ENCODE measurements around the gene MEIOB.
"Not testable (repeated sequence)": the region's sequence is repeated elsewhere in the genome, so short reads cannot be mapped to it uniquely, and the experiment has no call there.

Gene MEIOB

DNA sequence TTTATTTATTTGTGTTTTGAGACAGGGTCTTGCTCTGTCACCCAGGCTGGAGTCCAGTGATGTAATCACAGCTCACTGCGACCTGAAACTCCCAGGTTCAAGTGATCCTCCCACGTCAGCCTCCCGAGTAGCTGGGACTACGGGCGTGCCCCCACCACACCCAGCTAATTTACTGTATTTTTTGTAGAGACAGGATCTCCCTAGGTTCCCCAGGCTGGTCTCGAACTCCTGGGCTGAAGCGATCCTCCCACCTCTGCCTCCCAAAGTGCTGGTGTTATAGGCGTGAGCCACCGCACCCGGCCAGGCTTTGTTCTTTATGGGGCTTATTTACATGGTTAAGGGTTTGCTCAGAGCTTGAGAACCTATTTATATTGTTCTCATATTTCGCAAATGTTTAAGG is 5.8 kb upstream of the MEIOB start (continued):
- TF ChIP-seq, protein P1, sequence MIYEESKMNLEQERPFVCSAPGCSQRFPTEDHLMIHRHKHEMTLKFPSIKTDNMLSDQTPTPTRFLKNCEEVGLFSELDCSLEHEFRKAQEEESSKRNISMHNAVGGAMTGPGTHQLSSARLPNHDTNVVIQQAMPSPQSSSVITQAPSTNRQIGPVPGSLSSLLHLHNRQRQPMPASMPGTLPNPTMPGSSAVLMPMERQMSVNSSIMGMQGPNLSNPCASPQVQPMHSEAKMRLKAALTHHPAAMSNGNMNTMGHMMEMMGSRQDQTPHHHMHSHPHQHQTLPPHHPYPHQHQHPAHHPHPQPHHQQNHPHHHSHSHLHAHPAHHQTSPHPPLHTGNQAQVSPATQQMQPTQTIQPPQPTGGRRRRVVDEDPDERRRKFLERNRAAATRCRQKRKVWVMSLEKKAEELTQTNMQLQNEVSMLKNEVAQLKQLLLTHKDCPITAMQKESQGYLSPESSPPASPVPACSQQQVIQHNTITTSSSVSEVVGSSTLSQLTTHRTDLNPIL (CRISPR knock-in tag; IDR thresholded peaks at IDR 0.05; ENCODE audit: low read depth), result no peak
- TF ChIP-seq ESRRG (CRISPR knock-in tag; IDR thresholded peaks at IDR 0.05) (no peak), ZFP3 (CRISPR knock-in tag; IDR thresholded peaks at IDR 0.05) (no peak), BACH2 (CRISPR knock-in tag; IDR thresholded peaks at IDR 0.05; ENCODE audit: borderline replicate concordance) (no peak), TCF4 (CRISPR knock-in tag; IDR thresholded peaks at IDR 0.05; ENCODE audit: borderline replicate concordance) (no peak), ZFP30 (CRISPR knock-in tag; IDR thresholded peaks at IDR 0.05) (no peak), CSDC2 (CRISPR knock-in tag; IDR thresholded peaks at IDR 0.05) (no peak)

- ATAC-seq, result no peak
- TF ChIP-seq BACH2 (CRISPR knock-in tag; IDR thresholded peaks at IDR 0.05; ENCODE audit: borderline replicate concordance), result no peak
These were observed 5.1 kb upstream of the MEIOB start for GRCh38 chr16:1877089-1877488.

DNA sequence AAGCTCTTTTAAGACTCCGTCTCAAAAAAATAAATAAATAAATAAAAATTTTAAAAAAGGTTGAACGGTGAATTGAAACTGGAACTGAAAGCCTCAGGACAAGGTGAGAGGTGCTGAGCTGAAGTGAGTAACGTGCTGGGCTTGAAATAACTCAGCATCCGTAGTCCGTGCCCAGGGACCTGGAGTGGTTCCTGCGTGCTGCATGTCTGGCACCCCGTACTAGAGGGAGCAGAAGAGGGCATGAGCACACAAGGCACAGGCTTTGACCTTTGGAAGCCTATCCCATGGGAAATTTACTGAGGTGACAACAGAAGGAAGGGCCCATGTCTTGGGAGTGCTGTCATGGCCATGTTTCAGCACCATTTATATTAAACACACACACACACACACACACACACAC is 4.5 kb upstream of the MEIOB start:
- TF ChIP-seq ZNF8 (CRISPR knock-in tag; IDR thresholded peaks at IDR 0.05), result no peak
- no peak for ATAC-seq

GRCh38 chr16:1876066-1876465 is 4.1 kb upstream of the MEIOB start:
- not testable (repeated sequence) for ATAC-seq

- no peak for TF ChIP-seq TCF4 (CRISPR knock-in tag; IDR thresholded peaks at IDR 0.05; ENCODE audit: borderline replicate concordance)
- ATAC-seq, result no peak
These were observed 2.9 kb upstream of the MEIOB start for GRCh38 chr16:1874854-1875253.

DNA sequence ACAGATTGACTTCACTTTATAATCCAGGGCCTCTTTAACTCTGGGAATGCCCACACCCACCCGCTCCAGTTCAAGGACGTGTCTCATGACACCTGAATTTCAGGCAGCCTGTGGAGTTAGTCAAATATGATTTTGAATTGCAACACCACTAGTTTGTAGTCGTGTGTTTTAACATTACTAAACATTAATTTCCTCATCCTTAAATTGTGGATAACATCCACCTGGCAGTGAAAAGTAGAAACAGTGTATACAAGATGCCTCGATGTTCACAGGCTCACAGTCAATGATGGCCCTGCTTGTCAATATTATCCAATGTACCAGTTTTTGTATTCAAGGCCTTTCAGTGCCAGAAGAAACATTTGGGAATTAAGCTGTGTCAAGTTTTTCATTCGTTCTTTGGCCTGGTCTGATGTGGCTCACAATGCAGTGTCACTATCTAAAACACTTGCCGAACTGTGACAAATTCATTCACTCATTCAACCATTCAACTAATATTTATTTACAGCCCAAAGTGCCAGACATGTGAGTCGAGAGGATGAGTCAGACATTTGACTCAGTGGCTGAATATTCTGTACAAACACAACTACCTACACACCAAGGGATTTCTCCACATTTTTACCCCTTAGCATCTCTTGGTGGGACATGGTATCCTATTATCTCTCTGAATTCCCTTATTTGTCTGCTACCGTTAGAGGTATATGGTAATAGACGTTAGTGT is 1.4 kb downstream of the MEIOB start:
- TF ChIP-seq BACH2 (CRISPR knock-in tag; IDR thresholded peaks at IDR 0.05; ENCODE audit: borderline replicate concordance) (no peak), ESRRG (CRISPR knock-in tag; IDR thresholded peaks at IDR 0.05) (no peak), ARNTL (CRISPR knock-in tag; IDR thresholded peaks at IDR 0.05; ENCODE audit: borderline replicate concordance, low read depth) (no peak), ZFP30 (CRISPR knock-in tag; IDR thresholded peaks at IDR 0.05) (no peak), ISL1 (CRISPR knock-in tag; IDR thresholded peaks at IDR 0.05) (no peak), ZNF70 (CRISPR knock-in tag; IDR thresholded peaks at IDR 0.05) (no peak), RARB (CRISPR knock-in tag; IDR thresholded peaks at IDR 0.05) (no peak), TOX (CRISPR knock-in tag; IDR thresholded peaks at IDR 0.05; ENCODE audit: borderline replicate concordance) (no peak), GLIS3 (CRISPR knock-in tag; IDR thresholded peaks at IDR 0.05) (no peak), CSDC2 (CRISPR knock-in tag; IDR thresholded peaks at IDR 0.05) (no peak), OSR1 (CRISPR knock-in tag; IDR thresholded peaks at IDR 0.05) (no peak), TCF4 (CRISPR knock-in tag; IDR thresholded peaks at IDR 0.05; ENCODE audit: borderline replicate concordance) (no peak)
- ATAC-seq, result peak; percentile 54

DNA sequence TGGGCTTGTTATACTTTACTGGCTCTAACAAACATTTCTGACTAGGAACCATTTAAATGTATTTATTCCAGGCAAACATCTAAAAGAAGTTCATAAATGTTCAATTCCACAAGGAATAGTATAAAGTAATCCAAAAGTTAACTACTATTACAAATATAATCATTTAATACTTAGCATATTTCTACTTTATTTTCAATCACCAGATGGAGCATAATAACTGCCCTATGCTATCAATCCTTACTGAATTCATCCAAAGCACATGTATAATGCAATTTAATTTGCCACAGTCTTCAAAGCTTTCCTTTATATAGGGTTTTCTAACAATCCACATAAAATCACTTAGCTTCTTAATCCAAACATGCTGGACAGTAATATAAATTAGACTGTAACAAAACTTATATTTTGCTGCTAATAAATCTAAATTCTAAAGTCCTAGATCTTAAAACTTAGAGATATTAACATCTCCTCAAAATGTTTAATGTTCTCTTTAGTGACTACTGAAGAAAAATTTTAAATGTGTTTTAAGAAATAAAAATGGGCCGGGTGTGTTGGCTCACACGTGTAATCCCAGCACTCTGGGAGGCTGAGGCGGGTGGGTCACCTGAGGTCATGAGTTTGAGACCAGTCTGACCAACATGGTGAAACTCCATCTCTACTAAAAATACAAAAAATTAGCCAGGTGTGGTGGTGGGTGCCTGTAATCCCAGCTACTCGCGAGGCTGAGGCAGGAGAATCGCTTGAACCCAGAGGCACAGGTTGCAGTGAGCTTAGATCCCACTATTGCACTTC is 5.9 kb downstream of the MEIOB start:
- ATAC-seq, result no peak
- TF ChIP-seq, protein P1 (CRISPR knock-in tag; IDR thresholded peaks at IDR 0.05; ENCODE audit: low read depth), result no peak
- no peak for TF ChIP-seq ZNF70 (CRISPR knock-in tag; IDR thresholded peaks at IDR 0.05)
- TF ChIP-seq ZC3H10 (CRISPR knock-in tag; IDR thresholded peaks at IDR 0.05), result no peak
- TF ChIP-seq, protein P2, sequence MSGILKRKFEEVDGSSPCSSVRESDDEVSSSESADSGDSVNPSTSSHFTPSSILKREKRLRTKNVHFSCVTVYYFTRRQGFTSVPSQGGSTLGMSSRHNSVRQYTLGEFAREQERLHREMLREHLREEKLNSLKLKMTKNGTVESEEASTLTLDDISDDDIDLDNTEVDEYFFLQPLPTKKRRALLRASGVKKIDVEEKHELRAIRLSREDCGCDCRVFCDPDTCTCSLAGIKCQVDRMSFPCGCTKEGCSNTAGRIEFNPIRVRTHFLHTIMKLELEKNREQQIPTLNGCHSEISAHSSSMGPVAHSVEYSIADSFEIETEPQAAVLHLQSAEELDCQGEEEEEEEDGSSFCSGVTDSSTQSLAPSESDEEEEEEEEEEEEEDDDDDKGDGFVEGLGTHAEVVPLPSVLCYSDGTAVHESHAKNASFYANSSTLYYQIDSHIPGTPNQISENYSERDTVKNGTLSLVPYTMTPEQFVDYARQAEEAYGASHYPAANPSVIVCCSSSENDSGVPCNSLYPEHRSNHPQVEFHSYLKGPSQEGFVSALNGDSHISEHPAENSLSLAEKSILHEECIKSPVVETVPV (CRISPR knock-in tag; IDR thresholded peaks at IDR 0.05), result no peak
- TF ChIP-seq, protein P3, sequence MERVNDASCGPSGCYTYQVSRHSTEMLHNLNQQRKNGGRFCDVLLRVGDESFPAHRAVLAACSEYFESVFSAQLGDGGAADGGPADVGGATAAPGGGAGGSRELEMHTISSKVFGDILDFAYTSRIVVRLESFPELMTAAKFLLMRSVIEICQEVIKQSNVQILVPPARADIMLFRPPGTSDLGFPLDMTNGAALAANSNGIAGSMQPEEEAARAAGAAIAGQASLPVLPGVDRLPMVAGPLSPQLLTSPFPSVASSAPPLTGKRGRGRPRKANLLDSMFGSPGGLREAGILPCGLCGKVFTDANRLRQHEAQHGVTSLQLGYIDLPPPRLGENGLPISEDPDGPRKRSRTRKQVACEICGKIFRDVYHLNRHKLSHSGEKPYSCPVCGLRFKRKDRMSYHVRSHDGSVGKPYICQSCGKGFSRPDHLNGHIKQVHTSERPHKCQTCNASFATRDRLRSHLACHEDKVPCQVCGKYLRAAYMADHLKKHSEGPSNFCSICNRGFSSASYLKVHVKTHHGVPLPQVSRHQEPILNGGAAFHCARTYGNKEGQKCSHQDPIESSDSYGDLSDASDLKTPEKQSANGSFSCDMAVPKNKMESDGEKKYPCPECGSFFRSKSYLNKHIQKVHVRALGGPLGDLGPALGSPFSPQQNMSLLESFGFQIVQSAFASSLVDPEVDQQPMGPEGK (CRISPR knock-in tag; IDR thresholded peaks at IDR 0.05; ENCODE audit: borderline replicate concordance), result no peak
- no peak for TF ChIP-seq GLIS3 (CRISPR knock-in tag; IDR thresholded peaks at IDR 0.05)
- TF ChIP-seq PPARA (CRISPR knock-in tag; IDR thresholded peaks at IDR 0.05; ENCODE audit: borderline replicate concordance), result no peak
- TF ChIP-seq ZFP3 (CRISPR knock-in tag; IDR thresholded peaks at IDR 0.05), result no peak
- TF ChIP-seq SNAI2 (CRISPR knock-in tag; IDR thresholded peaks at IDR 0.05), result no peak
- no peak for TF ChIP-seq TSHZ2 (CRISPR knock-in tag; IDR thresholded peaks at IDR 0.05)
- no peak for TF ChIP-seq ISL1 (CRISPR knock-in tag; IDR thresholded peaks at IDR 0.05)
- TF ChIP-seq BACH2 (CRISPR knock-in tag; IDR thresholded peaks at IDR 0.05; ENCODE audit: borderline replicate concordance), result no peak
